Ovary (tissue), 9 donors: ENCODE data around the gene TMEM213. TPM values are rescaled to one million over a fixed set of nuclear protein-coding genes. Genes with fewer than 3 reads are reported as not detected.

Source experiments
- DNase-seq, 5 donors: peaks; one replicate each; pipeline ENCODE4 v3.0.0-alpha.2; 2019 to 2020
- H3K27ac ChIP-seq, 2 donors: fragments of 200-600 bp; one replicate each; pipeline versions ENCODE4 v1.5.1 to v1.8.0; 2019 to 2022
- H3K27me3 ChIP-seq: fragments of 200-600 bp; one replicate; pipeline ENCODE4 v1.8.0; 2022
- H3K36me3 ChIP-seq: fragments of 200-600 bp; sonication (generic); one replicate; pipeline ENCODE4 v1.5.1; 2019
- H3K4me1 ChIP-seq: one replicate; pipeline ENCODE4 v1.8.1; 2013; ENCODE audit warnings: mild to moderate bottlenecking, moderate library complexity; ENCODE audit not compliant: insufficient read depth
- H3K4me3 ChIP-seq: fragments of 200-600 bp; sonication (generic); one replicate; pipeline ENCODE4 v1.5.1; 2017
- H3K9me3 ChIP-seq, 2 donors: fragments of 200-600 bp in 1 of 2; sonication (generic) in 1 of 2; one replicate each; pipeline versions ENCODE4 v1.5.1 to v1.8.1; 2013 to 2019; ENCODE audit warnings: mild to moderate bottlenecking in 1 of 2, moderate library complexity in 1 of 2
- EP300 ChIP-seq: sonication (generic); formaldehyde crosslinking; IDR thresholded peaks from one replicate; pipeline ENCODE4 v1.6.1; 2017; ENCODE audit warnings: antibody characterized with exemption
- POLR2A ChIP-seq: fragments of 450-650 bp; IDR thresholded peaks from one replicate; pipeline ENCODE4 v1.6.1; 2017; ENCODE audit warnings: antibody characterized with exemption, mild to moderate bottlenecking, moderate library complexity
- WGBS, 3 donors: extraction: QIAGEN DNeasy Blood & Tissue Kit in 1 of 3; methylation state at CpG; one replicate each; pipeline versions ENCODE4 v1.1.5 to v1.1.7; 2013 to 2017; 5-methylcytosine and 5-hydroxymethylcytosine counted together
- intact Hi-C, 4 donors: fragments of 100-400 bp; cut with DNase I; formaldehyde crosslinking; loops; one replicate each; pipeline versions ENCODE4 v1.11.0 to v1.15.1; 2022 to 2023
- polyA plus RNA-seq, 2 donors: library from polyadenylated mRNA; stranded (reverse); fragments of 200-250 nt in 1 of 2; fragments of 350-450 nt in 1 of 2; fragmentation: Illumina TruSeq in 1 of 2; extraction: RNeasy Lipid Tissue Mini Kit (QIAGEN cat#74804) in 1 of 2; gene quantifications; one replicate each; pipeline ENCODE4 v1.2.3, GENCODE V29; 2013 to 2014
- total RNA-seq, 7 donors: library from RNA; depleted of rRNA in 2 of 7; stranded (reverse); fragments of >200 nt in 2 of 7; fragmentation: NEBNext Ultra II Directional in 3 of 7; extraction: Animal tissue kit (Norgen Biotek cat#: 25700) in 3 of 7; gene quantifications; one replicate each; pipeline versions ENCODE4 v1.1.0 to v1.2.4, GENCODE V29; 2016 to 2023
- TF ChIP-seq, protein P1 (sequence below), 3 donors: fragments of 450-650 bp in 2 of 3; fragments of 200-600 bp in 1 of 3; IDR thresholded peaks; one replicate each; pipeline versions ENCODE4 v1.5.1 to v1.8.0; 2016 to 2022; ENCODE audit warnings: antibody characterized with exemption in 3 of 3, mild to moderate bottlenecking in 1 of 3
- donor health status: DM: no; HTN: no; CAD: no; lungs with moderate emphysema.
- donor health status: DM: no; HTN: no; CAD: no.
- donor health status: Bipolar disorder and iron deficiency.
- donor health status: DM: yes; HTN: yes; CAD: no.
- donor health status: DM: no; HTN: no; CAD: no.
- donor health status: DM: yes; HTN: yes; CAD: no.

The TMEM213 gene
- total and polyA plus RNA-seq, 9 donors = not detected

DNA sequence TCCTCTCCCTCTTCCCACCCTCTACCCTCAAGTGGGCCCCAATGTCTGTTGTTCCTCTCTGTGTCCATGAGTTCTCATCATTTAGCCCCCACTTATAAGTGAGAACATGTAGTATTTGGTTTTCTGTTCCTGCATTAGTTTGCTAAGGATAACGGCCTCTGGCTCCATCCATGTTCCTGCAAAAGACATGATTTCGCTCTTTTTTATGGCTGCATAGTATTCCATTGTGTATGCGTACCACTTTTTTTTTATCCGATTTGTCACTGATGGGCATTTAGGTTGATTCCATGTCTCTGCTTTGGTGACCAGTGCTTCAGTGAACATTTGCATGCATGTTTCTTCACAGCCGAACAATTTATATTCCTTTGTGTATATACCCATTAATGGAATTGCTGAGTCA, 51.9 kb downstream of the TMEM213 start:
- Histone ChIP-seq H3K27me3 (no peaks in the 10 kb centered on the region), H3K36me3 (no peaks in the 10 kb centered on the region), H3K27ac (no peak overlapping the region), H3K4me1 (peaks cover 5% of the 10 kb centered on the region), H3K9me3 (no peaks in the 10 kb centered on the region), H3K4me3 (no peak overlapping the region)
- intact Hi-C loops = no loop called here
- WGBS, 3 donors = 98 to 99% (median 99%) methylated on average over 5 of the region's 5 CpGs
- no peak for DNase-seq
- TF ChIP-seq POLR2A (no peak), EP300 (no peak)
- TF ChIP-seq, protein P1, sequence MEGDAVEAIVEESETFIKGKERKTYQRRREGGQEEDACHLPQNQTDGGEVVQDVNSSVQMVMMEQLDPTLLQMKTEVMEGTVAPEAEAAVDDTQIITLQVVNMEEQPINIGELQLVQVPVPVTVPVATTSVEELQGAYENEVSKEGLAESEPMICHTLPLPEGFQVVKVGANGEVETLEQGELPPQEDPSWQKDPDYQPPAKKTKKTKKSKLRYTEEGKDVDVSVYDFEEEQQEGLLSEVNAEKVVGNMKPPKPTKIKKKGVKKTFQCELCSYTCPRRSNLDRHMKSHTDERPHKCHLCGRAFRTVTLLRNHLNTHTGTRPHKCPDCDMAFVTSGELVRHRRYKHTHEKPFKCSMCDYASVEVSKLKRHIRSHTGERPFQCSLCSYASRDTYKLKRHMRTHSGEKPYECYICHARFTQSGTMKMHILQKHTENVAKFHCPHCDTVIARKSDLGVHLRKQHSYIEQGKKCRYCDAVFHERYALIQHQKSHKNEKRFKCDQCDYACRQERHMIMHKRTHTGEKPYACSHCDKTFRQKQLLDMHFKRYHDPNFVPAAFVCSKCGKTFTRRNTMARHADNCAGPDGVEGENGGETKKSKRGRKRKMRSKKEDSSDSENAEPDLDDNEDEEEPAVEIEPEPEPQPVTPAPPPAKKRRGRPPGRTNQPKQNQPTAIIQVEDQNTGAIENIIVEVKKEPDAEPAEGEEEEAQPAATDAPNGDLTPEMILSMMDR (IDR thresholded peaks at IDR 0.05) = no peak

DNA sequence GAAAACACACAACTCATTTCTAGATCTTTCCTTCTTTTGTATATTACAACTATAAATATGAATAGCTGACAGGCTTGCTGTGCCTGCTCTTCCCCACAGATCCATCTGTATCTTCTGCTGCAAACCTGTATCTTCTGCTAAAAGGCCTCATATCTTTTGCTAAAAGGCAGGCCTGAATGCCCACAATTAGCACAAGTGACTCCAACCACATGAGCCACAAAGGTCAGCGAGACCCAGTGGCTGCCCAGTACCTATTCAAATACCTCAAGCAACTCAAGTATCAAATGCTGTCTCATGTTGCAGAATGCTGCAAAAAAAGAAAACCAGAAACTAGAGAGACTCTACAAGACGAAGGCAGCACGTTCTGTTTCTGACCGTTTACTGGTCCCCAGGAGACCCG, 54.7 kb downstream of the TMEM213 start:
- Histone ChIP-seq H3K4me3 (no peak overlapping the region), H3K4me1 (peaks cover 5% of the 10 kb centered on the region), H3K27ac (no peak overlapping the region), H3K27me3 (no peaks in the 10 kb centered on the region), H3K36me3 (no peaks in the 10 kb centered on the region), H3K9me3 (no peaks in the 10 kb centered on the region)
- no peak for TF ChIP-seq POLR2A
- TF ChIP-seq, protein P1 (IDR thresholded peaks at IDR 0.05) = no peak
- no peak for TF ChIP-seq EP300
- 90 to 95% (median 94%) methylated on average over 5 of the region's 5 CpGs for WGBS, 3 donors
- no peak for DNase-seq
- intact Hi-C loops = no loop called here

DNA sequence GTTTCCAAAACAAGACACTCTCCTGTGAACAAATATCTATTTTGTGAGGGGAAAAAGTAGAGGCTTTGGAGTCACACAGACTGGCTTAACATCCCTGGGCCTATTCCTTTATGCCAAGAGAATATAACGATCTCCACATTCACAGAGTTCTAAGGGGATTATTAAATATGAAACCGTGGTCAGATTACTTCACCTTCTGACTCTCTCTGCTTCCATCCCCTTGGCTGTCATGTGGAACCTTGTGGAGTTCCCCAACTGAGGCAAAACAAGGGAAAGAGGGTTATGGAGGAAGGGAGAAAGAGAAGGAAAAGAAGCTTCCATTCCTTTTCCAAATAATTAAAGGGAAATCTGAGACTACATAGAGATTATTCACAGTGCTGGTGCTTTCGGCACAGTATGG, 55.7 kb downstream of the TMEM213 start:
- TF ChIP-seq, protein P1 (IDR thresholded peaks at IDR 0.05) = no peak
- TF ChIP-seq EP300 (no peak), POLR2A (no peak)
- H3K27ac ChIP-seq = no peak overlapping the region
- DNase-seq = no peak
- H3K36me3 ChIP-seq = no peaks in the 10 kb centered on the region
- no peaks in the 10 kb centered on the region for H3K27me3 ChIP-seq
- 87 to 94% (median 89%) methylated on average over 3 of the region's 3 CpGs for WGBS, 3 donors
- no peaks in the 10 kb centered on the region for H3K9me3 ChIP-seq
- H3K4me3 ChIP-seq = no peak overlapping the region
- peaks cover 5% of the 10 kb centered on the region for H3K4me1 ChIP-seq
- intact Hi-C loops = no loop called here

DNA sequence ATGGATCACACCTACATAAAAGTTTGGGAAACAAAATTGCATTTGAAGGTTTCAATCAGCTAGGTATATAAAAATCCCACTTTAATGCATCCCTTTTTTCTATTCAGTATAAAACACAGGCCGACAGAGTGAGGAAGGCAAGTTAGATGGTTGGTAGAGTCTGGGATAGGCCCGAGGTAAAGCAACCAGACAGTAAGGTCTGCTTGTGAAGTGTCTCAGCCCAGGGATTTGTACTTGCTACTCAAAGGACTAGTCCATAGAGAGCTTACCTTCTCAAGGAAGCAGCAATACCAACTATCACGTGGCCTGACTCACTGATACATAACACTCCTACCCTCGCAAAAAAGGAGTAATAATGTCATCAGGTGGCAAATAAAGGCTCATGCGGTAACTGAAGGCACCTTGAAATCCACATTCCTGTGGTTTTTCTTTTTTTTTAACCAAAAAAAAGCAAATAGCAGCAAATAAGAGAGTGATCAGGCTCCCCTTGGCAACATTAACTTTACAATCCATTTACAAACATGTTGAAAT, 56.4 kb downstream of the TMEM213 start:
- 94 to 96% (median 95%) methylated on average over 5 of the region's 5 CpGs for WGBS, 3 donors

More for the DNA sequence above, 56.4 kb downstream of the TMEM213 start:
- intact Hi-C loops = no loop called here
- no peaks in the 10 kb centered on the region for H3K36me3 ChIP-seq
- no peak overlapping the region for H3K4me3 ChIP-seq
- DNase-seq = no peak
- peaks cover 5% of the 10 kb centered on the region for H3K4me1 ChIP-seq
- H3K9me3 ChIP-seq = no peaks in the 10 kb centered on the region
- H3K27ac ChIP-seq = no peak overlapping the region
- TF ChIP-seq POLR2A = no peak
- TF ChIP-seq EP300 = no peak
- TF ChIP-seq, protein P1 (IDR thresholded peaks at IDR 0.05) = no peak
- H3K27me3 ChIP-seq = no peaks in the 10 kb centered on the region
